GM13977 (cell line): ENCODE results near the gene PDIA2.

ENCODE experiments used
- DNase-seq: peaks from one replicate; pipeline ENCODE4 v3.0.0; 2012; ENCODE audit warnings: low spot score
- in situ Hi-C: fragments of 300-500 bp; cut with MboI; formaldehyde crosslinking; loops from one replicate; pipeline ENCODE4 v1.12.0; 2022; ENCODE audit warnings: low sequenced_read_pairs, low pct_unique_long_range_greater_than_20kb, mixed read lengths, inconsistent platforms; ENCODE audit not compliant: unreplicated experiment
- TF ChIP-seq, protein P1 (sequence below): IDR thresholded peaks from 2 replicates; pipeline ENCODE4 v1.5.1; 2012; ENCODE audit warnings: mild to moderate bottlenecking, control low read depth; ENCODE audit not compliant: insufficient read depth; ENCODE audit errors: extremely low read depth, missing control alignments

Gene PDIA2

DNA sequence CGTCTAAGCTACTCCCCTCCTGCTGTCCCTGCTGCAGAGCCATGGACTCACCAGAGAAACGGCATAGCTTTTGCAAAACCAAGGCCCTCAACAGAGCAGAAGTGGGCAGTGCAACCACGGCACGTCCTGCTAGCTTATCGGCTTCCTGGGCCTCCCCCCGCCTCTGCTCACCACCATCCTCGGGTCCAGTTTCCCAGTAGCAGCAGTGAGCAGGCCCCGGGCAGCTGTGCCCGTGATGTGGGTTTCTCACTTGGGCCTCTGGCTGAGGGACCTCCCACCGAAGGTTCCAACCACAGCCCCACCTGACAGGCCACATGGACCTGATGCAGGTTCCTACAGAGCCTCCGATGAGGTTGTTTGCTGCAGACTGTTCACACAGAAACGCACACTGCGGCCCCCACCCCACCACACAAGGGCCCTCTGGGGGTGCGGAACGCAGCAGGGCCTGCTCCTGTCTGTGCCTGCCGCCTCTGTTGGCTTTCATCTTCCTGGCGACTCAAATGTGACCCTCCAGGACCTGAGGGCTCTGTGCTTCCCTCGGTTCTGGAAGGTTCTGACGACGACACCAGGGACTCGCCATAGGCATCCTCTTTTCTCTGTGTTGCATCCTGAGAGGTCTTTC, 24.8 kb downstream of the PDIA2 start:
- no peak for DNase-seq
- in situ Hi-C loops = no loop called here
- TF ChIP-seq, protein P1, sequence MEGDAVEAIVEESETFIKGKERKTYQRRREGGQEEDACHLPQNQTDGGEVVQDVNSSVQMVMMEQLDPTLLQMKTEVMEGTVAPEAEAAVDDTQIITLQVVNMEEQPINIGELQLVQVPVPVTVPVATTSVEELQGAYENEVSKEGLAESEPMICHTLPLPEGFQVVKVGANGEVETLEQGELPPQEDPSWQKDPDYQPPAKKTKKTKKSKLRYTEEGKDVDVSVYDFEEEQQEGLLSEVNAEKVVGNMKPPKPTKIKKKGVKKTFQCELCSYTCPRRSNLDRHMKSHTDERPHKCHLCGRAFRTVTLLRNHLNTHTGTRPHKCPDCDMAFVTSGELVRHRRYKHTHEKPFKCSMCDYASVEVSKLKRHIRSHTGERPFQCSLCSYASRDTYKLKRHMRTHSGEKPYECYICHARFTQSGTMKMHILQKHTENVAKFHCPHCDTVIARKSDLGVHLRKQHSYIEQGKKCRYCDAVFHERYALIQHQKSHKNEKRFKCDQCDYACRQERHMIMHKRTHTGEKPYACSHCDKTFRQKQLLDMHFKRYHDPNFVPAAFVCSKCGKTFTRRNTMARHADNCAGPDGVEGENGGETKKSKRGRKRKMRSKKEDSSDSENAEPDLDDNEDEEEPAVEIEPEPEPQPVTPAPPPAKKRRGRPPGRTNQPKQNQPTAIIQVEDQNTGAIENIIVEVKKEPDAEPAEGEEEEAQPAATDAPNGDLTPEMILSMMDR = no peak

DNA sequence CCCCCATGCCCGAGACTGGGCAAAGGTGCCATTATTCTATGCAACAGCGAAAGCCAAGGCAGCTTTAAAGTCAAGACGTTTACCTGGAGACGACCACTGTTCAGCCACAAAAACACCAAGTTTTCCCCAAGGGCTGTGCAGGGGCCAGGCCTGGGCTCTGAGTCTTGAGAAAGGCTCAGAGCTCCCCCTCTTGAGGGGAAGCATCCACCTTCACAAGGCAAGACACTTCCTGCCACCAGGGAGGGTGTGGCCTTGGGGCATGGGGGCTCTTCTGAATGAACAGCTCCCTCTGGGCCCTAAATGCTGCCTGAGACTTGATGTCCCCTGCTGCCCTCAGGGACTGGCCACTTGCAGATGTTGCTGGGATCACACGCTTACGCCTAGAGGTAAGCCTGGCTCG, 26.5 kb downstream of the PDIA2 start:
- TF ChIP-seq, protein P1 = peak; percentile 18
- in situ Hi-C loops = no loop called here
- DNase-seq = no peak

DNA sequence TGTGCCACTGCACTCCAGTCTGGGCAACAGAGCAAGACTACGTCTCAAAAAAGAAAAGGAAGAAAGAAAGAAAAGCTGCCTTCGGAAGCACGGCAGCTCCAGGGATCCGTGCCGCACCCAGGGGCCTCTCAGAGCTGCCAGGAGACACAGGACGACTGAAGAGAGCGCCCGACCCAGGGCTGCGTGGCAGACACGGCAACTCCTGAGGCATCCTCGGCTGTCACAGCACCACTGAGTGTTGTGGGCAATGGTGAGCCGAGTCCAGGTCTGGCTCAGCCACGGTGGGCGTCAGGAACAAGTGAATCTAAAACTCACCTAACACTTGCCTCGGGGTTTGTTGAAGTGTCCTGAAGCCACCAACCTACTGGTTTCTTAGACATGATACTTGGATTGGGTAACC, 28.8 kb downstream of the PDIA2 start:
- TF ChIP-seq, protein P1 = no peak
- in situ Hi-C loops = no loop called here
- DNase-seq = no peak

DNA sequence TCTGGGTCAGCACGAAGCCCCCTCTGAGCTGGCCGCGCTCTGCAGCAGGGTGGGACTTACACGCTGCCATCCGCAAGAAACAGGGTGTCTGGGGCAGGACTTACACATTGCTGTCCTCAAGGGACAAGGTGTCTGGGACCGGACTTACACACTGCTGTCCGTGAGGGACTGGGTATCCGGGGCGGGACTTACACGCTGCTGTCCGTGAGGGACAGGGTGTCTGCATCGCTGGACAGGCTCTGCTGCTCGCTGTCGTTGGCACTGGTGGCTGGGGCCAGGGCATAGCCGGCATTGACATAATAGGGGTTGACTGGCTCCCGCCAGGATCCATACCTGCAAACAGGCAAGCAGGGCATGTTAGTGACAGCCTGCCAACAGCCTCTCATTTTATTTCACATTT, 31.4 kb downstream of the PDIA2 start:
- in situ Hi-C loops = no loop called here
- no peak for DNase-seq
- TF ChIP-seq, protein P1 = no peak

DNA sequence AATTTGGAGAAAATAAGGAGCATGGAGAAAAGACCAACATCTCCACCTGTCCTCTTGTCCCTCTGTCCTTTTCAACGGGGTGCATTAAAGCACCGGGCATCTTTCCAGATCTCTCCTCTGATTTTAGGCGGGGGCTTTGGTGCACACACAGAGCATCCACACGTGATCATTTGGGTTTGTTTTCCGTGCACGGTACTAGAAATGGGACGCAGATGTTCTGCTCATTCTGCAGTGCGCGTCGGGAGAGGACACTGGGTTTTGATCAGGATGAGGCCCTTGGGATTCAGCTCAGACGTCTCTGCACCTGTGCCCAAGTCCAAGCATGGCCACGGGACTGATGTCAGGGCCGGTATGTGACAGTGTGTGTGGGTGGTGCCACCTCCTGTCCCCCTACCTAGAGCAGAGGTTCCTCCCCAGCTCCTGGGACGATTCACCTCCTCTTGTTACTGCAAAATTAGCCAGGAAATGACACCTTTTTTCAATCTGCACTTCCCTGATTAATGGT, 31.9 kb downstream of the PDIA2 start:
- TF ChIP-seq, protein P1 = no peak
- in situ Hi-C loops = no loop called here
- no peak for DNase-seq

DNA sequence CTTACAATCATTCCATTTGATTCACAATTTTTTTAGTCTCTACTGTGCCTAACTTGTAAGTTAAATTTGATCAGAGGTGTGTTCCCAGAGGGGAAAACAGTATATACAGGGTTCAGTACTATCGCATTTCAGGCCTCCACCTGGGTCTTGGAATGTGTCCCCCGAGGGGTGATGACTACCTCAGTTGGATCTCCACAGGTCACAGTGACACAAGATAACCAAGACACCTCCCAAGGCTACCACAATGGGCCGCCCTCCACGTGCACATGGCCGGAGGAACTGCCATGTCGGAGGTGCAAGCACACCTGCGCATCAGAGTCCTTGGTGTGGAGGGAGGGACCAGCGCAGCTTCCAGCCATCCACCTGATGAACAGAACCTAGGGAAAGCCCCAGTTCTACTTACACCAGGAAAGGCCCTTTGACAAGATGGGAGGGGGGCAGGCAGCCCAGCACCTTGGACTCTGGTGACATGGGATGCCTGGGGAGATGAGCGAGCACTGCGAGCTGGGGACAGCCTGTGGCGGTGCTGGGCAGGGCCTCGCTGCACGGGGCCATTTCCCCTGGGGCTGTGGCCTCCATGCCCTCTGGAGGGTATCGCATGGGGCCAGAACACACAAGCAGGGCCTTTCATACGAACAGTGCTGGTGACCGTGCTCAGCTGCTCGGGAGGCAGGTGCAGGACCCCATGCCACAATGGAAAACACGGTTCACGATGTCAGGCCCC, 33.9 kb downstream of the PDIA2 start:
- DNase-seq = no peak
- TF ChIP-seq, protein P1 = no peak
- in situ Hi-C loops = no loop called here
